GM23338 (cell line): ENCODE results near the gene NPAS3. TPM values are rescaled to one million over a fixed set of nuclear protein-coding genes. Genes with fewer than 3 reads are reported as not detected.

ENCODE experiments used
- ATAC-seq: fragments of 200-7000 bp; cut with Tn5 transposase; 3 replicates; pipeline ENCODE4 v1.9.1; 2020
- DNase-seq: peaks from one replicate; pipeline ENCODE4 v3.0.0-alpha.2; 2015; ENCODE audit warnings: low spot score
- H2AFZ ChIP-seq: fragments of 200-600 bp; sonication (generic); 2 replicates; pipeline ENCODE4 v1.8.0; 2016; ENCODE audit warnings: antibody characterized with exemption, mild to moderate bottlenecking, moderate library complexity
- H3F3A ChIP-seq: fragments of 200-600 bp; sonication (generic); replicated peaks from 2 replicates; pipeline ENCODE4 v1.8.0; 2017; ENCODE audit warnings: antibody characterized with exemption, mixed run types, low read depth
- H3K27ac ChIP-seq: fragments of 200-600 bp; sonication (generic); 2 replicates; pipeline ENCODE4 v1.6.1; 2016; ENCODE audit warnings: low read depth
- H3K27me3 ChIP-seq: fragments of 200-600 bp; sonication (generic); 2 replicates; pipeline ENCODE4 v1.8.0; 2016; ENCODE audit warnings: mild to moderate bottlenecking, mixed run types, moderate library complexity; ENCODE audit not compliant: insufficient read depth
- H3K36me3 ChIP-seq: fragments of 200-600 bp; sonication (generic); 2 replicates; pipeline ENCODE4 v1.8.0; 2016; ENCODE audit warnings: mild to moderate bottlenecking; ENCODE audit not compliant: insufficient read depth
- H3K4me1 ChIP-seq: fragments of 200-600 bp; sonication (generic); 2 replicates; pipeline ENCODE4 v1.8.0; 2016; ENCODE audit warnings: mild to moderate bottlenecking, moderate library complexity; ENCODE audit not compliant: insufficient read depth
- H3K4me2 ChIP-seq: fragments of 200-600 bp; sonication (generic); 2 replicates; pipeline ENCODE4 v1.7.1; 2017; ENCODE audit warnings: mixed run types
- H3K4me3 ChIP-seq: fragments of 200-600 bp; sonication (generic); 2 replicates; pipeline ENCODE4 v1.6.1; 2016; ENCODE audit warnings: mixed run types
- H3K79me2 ChIP-seq: fragments of 200-600 bp; sonication (generic); replicated peaks from 2 replicates; pipeline ENCODE4 v1.8.0; 2017; ENCODE audit warnings: mild to moderate bottlenecking; ENCODE audit not compliant: insufficient read depth
- H3K9me2 ChIP-seq: fragments of 200-600 bp; sonication (generic); 2 replicates; pipeline ENCODE4 v1.8.0; 2017; ENCODE audit not compliant: insufficient read depth
- H4K20me1 ChIP-seq: fragments of 200-600 bp; sonication (generic); replicated peaks from 2 replicates; pipeline ENCODE4 v1.8.0; 2017; ENCODE audit warnings: mild to moderate bottlenecking; ENCODE audit not compliant: insufficient read depth
- H3K27ac Mint-ChIP-seq: 2 replicates; pipeline ENCODE4 v1.8.0; 2020; ENCODE audit warnings: inconsistent platforms, mild to moderate bottlenecking, moderate library complexity, mixed read lengths
- H3K27me3 Mint-ChIP-seq: 3 replicates; pipeline ENCODE4 v1.8.0; 2022; ENCODE audit warnings: low read depth, mild to moderate bottlenecking, moderate library complexity, mixed read lengths, inconsistent platforms; ENCODE audit not compliant: insufficient read depth, poor library complexity
- H3K36me3 Mint-ChIP-seq: 3 replicates; pipeline ENCODE4 v1.8.0; 2021; ENCODE audit warnings: low read depth, mild to moderate bottlenecking, inconsistent platforms, moderate library complexity, mixed read lengths
- H3K4me1 Mint-ChIP-seq: 3 replicates; pipeline ENCODE4 v1.8.0; 2020; ENCODE audit warnings: mild to moderate bottlenecking, inconsistent platforms, mixed read lengths
- H3K4me3 Mint-ChIP-seq: 3 replicates; pipeline ENCODE4 v1.8.0; 2021; ENCODE audit warnings: moderate library complexity, mild to moderate bottlenecking, inconsistent platforms, mixed read lengths
- H3K9me3 Mint-ChIP-seq: 3 replicates; pipeline ENCODE4 v1.8.0; 2020; ENCODE audit warnings: moderate library complexity, mild to moderate bottlenecking, inconsistent platforms, mixed read lengths
- CREB1 ChIP-seq: fragments of 250-450 bp; sonication (Bioruptor Pico); IDR thresholded peaks from 2 replicates; pipeline ENCODE4 v1.5.0; 2020; ENCODE audit warnings: low read depth, mild to moderate bottlenecking, moderate library complexity
- ETS1 ChIP-seq: IDR thresholded peaks from 2 replicates; pipeline ENCODE4 v1.6.1; 2016; ENCODE audit warnings: antibody characterized with exemption
- EZH2 ChIP-seq: fragments of 200-600 bp; sonication (generic); IDR thresholded peaks from one replicate; pipeline ENCODE4 v1.8.0; 2017; ENCODE audit warnings: antibody characterized with exemption, mild to moderate bottlenecking, low read depth; ENCODE audit not compliant: unreplicated experiment
- EZH2phosphoT487 ChIP-seq: fragments of 200-600 bp; sonication (generic); IDR thresholded peaks from one replicate; pipeline ENCODE4 v1.8.1; 2018; ENCODE audit warnings: antibody characterized with exemption; ENCODE audit not compliant: unreplicated experiment
- JUNB ChIP-seq: IDR thresholded peaks from one replicate; pipeline ENCODE4 v1.6.1; 2016; ENCODE audit warnings: antibody characterized with exemption; ENCODE audit not compliant: unreplicated experiment
- NANOG ChIP-seq: IDR thresholded peaks from 2 replicates; pipeline ENCODE4 v1.6.1; 2016; ENCODE audit warnings: antibody characterized with exemption, borderline replicate concordance
- POLR2AphosphoS5 ChIP-seq: IDR thresholded peaks from 2 replicates; pipeline ENCODE4 v1.6.1; 2016; ENCODE audit warnings: antibody characterized with exemption, low read depth
- STAT1 ChIP-seq: IDR thresholded peaks from one replicate; pipeline ENCODE4 v1.6.1; 2016; ENCODE audit warnings: antibody characterized with exemption; ENCODE audit not compliant: unreplicated experiment
- ZNF114 ChIP-seq: fragments of 250-450 bp; sonication (Bioruptor Pico); IDR thresholded peaks from 2 replicates; pipeline ENCODE4 v1.5.0; 2020; ENCODE audit warnings: mild to moderate bottlenecking, moderate library complexity
- ZNF331 ChIP-seq: fragments of 250-450 bp; sonication (Bioruptor Pico); IDR thresholded peaks from 2 replicates; pipeline ENCODE4 v1.5.0; 2020; ENCODE audit warnings: low read depth, mild to moderate bottlenecking, moderate library complexity
- polyA plus RNA-seq: library from polyadenylated mRNA; unstranded; fragments of >200 nt; fragmentation: Nextera tagmentation; extraction: Ambion mirVana; gene quantifications from 2 replicates; pipeline ENCODE4 v1.2.1, GENCODE V29; 2016
- total RNA-seq: library from RNA; depleted of rRNA; stranded (reverse); fragments of >200 nt; shearing (Covaris generic); gene quantifications from 2 replicates; pipeline ENCODE4 v1.2.3, GENCODE V29; 2014
- TF ChIP-seq, protein P1 (sequence below), 2 experiments: fragments of 200-600 bp in 1 of 2; sonication (generic) in 1 of 2; conservative IDR thresholded peaks; 2 replicates each; pipeline versions ENCODE4 v1.5.1 to v1.6.1; 2016 to 2017; ENCODE audit warnings: antibody characterized with exemption in 2 of 2, low read depth in 2 of 2, mild to moderate bottlenecking in 2 of 2, moderate library complexity in 1 of 2
- TF ChIP-seq, protein P2 (sequence below): IDR thresholded peaks from one replicate; pipeline ENCODE4 v1.6.1; 2018; ENCODE audit warnings: antibody characterized with exemption; ENCODE audit not compliant: unreplicated experiment
- TF ChIP-seq, protein P3 (sequence below): fragments of 250-450 bp; sonication (Bioruptor Pico); IDR thresholded peaks from 2 replicates; pipeline ENCODE4 v1.5.0; 2020; ENCODE audit warnings: mild to moderate bottlenecking, moderate library complexity

NPAS3 gene
- total and polyA plus RNA-seq, 2 experiments from 2014 or later, result 0.17 to 0.19 TPM

DNA sequence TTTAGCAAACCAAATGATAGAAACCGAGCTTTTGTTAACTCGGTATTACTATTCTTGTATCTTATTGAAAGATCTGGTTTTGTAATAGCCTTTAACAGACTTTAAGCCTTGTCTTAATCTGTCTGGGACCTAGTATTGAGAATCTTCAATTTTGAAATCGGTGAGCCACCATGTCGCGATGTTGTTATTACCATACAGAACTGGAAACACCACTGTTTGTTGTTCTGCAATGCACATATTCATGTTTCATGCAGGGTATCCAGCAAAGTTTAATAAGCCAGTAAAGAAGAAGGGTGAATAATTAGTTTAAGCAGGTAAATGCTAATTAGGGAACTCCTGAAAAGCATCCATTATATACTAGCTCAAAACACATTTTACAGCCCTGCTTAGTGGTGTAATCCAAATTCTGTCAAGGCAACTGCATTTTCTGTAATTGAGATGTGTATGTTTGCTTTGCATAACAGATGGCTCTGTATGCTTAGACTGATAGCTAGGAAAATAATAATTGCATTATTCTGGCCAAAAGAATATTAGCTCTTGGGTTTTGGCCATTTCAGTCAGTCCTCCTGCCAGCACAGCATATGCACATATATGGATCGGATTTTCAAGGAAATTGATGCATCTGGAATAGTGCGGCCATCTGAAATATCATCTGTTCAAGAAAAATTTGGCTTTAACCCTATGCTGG lies 623.0 kb downstream of the NPAS3 start:
- Mint-ChIP-seq H3K27ac (no peak overlapping the region), H3K27me3 (peaks cover 2% of the 10 kb centered on the region), H3K36me3 (no peaks in the 10 kb centered on the region), H3K4me3 (no peak overlapping the region), H3K9me3 (no peaks in the 10 kb centered on the region), H3K4me1 (peaks cover 20% of the 10 kb centered on the region)
- H3F3A ChIP-seq, result no peaks in the 10 kb centered on the region
- no peak overlapping the region for H3K4me3 ChIP-seq
- DNase-seq (no peak), ATAC-seq (no peak)
- no peak overlapping the region for H2AFZ ChIP-seq
- H3K36me3 ChIP-seq, result no peaks in the 10 kb centered on the region
- H4K20me1 ChIP-seq, result no peaks in the 10 kb centered on the region
- H3K27me3 ChIP-seq, result no peaks in the 10 kb centered on the region
- TF ChIP-seq ZNF331 (CRISPR knock-in tag) (no peak), ZNF114 (CRISPR knock-in tag) (no peak), NANOG (no peak), STAT1 (no peak), JUNB (no peak), CREB1 (CRISPR knock-in tag) (no peak), EZH2phosphoT487 (no peak), POLR2AphosphoS5 (no peak), EZH2 (no peak), ETS1 (no peak)
- TF ChIP-seq, protein P1, sequence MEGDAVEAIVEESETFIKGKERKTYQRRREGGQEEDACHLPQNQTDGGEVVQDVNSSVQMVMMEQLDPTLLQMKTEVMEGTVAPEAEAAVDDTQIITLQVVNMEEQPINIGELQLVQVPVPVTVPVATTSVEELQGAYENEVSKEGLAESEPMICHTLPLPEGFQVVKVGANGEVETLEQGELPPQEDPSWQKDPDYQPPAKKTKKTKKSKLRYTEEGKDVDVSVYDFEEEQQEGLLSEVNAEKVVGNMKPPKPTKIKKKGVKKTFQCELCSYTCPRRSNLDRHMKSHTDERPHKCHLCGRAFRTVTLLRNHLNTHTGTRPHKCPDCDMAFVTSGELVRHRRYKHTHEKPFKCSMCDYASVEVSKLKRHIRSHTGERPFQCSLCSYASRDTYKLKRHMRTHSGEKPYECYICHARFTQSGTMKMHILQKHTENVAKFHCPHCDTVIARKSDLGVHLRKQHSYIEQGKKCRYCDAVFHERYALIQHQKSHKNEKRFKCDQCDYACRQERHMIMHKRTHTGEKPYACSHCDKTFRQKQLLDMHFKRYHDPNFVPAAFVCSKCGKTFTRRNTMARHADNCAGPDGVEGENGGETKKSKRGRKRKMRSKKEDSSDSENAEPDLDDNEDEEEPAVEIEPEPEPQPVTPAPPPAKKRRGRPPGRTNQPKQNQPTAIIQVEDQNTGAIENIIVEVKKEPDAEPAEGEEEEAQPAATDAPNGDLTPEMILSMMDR (conservative IDR thresholded peaks at IDR 0.05; ENCODE audit: low read depth in 2 of 2), result no peak
- TF ChIP-seq, protein P2, sequence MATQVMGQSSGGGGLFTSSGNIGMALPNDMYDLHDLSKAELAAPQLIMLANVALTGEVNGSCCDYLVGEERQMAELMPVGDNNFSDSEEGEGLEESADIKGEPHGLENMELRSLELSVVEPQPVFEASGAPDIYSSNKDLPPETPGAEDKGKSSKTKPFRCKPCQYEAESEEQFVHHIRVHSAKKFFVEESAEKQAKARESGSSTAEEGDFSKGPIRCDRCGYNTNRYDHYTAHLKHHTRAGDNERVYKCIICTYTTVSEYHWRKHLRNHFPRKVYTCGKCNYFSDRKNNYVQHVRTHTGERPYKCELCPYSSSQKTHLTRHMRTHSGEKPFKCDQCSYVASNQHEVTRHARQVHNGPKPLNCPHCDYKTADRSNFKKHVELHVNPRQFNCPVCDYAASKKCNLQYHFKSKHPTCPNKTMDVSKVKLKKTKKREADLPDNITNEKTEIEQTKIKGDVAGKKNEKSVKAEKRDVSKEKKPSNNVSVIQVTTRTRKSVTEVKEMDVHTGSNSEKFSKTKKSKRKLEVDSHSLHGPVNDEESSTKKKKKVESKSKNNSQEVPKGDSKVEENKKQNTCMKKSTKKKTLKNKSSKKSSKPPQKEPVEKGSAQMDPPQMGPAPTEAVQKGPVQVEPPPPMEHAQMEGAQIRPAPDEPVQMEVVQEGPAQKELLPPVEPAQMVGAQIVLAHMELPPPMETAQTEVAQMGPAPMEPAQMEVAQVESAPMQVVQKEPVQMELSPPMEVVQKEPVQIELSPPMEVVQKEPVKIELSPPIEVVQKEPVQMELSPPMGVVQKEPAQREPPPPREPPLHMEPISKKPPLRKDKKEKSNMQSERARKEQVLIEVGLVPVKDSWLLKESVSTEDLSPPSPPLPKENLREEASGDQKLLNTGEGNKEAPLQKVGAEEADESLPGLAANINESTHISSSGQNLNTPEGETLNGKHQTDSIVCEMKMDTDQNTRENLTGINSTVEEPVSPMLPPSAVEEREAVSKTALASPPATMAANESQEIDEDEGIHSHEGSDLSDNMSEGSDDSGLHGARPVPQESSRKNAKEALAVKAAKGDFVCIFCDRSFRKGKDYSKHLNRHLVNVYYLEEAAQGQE, result no peak
- TF ChIP-seq, protein P3, sequence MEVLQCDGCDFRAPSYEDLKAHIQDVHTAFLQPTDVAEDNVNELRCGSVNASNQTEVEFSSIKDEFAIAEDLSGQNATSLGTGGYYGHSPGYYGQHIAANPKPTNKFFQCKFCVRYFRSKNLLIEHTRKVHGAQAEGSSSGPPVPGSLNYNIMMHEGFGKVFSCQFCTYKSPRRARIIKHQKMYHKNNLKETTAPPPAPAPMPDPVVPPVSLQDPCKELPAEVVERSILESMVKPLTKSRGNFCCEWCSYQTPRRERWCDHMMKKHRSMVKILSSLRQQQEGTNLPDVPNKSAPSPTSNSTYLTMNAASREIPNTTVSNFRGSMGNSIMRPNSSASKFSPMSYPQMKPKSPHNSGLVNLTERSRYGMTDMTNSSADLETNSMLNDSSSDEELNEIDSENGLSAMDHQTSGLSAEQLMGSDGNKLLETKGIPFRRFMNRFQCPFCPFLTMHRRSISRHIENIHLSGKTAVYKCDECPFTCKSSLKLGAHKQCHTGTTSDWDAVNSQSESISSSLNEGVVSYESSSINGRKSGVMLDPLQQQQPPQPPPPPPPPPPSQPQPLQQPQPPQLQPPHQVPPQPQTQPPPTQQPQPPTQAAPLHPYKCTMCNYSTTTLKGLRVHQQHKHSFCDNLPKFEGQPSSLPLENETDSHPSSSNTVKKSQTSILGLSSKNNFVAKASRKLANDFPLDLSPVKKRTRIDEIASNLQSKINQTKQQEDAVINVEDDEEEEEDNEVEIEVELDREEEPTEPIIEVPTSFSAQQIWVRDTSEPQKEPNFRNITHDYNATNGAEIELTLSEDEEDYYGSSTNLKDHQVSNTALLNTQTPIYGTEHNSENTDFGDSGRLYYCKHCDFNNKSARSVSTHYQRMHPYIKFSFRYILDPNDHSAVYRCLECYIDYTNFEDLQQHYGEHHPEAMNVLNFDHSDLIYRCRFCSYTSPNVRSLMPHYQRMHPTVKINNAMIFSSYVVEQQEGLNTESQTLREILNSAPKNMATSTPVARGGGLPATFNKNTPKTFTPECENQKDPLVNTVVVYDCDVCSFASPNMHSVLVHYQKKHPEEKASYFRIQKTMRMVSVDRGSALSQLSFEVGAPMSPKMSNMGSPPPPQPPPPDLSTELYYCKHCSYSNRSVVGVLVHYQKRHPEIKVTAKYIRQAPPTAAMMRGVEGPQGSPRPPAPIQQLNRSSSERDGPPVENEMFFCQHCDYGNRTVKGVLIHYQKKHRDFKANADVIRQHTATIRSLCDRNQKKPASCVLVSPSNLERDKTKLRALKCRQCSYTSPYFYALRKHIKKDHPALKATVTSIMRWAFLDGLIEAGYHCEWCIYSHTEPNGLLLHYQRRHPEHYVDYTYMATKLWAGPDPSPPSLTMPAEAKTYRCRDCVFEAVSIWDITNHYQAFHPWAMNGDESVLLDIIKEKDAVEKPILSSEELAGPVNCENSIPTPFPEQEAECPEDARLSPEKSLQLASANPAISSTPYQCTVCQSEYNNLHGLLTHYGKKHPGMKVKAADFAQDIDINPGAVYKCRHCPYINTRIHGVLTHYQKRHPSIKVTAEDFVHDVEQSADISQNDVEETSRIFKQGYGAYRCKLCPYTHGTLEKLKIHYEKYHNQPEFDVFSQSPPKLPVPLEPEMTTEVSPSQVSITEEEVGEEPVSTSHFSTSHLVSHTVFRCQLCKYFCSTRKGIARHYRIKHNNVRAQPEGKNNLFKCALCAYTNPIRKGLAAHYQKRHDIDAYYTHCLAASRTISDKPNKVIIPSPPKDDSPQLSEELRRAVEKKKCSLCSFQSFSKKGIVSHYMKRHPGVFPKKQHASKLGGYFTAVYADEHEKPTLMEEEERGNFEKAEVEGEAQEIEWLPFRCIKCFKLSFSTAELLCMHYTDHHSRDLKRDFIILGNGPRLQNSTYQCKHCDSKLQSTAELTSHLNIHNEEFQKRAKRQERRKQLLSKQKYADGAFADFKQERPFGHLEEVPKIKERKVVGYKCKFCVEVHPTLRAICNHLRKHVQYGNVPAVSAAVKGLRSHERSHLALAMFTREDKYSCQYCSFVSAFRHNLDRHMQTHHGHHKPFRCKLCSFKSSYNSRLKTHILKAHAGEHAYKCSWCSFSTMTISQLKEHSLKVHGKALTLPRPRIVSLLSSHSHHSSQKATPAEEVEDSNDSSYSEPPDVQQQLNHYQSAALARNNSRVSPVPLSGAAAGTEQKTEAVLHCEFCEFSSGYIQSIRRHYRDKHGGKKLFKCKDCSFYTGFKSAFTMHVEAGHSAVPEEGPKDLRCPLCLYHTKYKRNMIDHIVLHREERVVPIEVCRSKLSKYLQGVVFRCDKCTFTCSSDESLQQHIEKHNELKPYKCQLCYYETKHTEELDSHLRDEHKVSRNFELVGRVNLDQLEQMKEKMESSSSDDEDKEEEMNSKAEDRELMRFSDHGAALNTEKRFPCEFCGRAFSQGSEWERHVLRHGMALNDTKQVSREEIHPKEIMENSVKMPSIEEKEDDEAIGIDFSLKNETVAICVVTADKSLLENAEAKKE (CRISPR knock-in tag), result no peak
- H3K4me2 ChIP-seq, result no peak overlapping the region
- H3K4me1 ChIP-seq, result peaks cover 16% of the 10 kb centered on the region
- H3K27ac ChIP-seq, result no peak overlapping the region
- H3K79me2 ChIP-seq, result no peaks in the 10 kb centered on the region
- H3K9me2 ChIP-seq, result no peaks in the 10 kb centered on the region
